Uterus (tissue), 4 donors: Measurements from ENCODE around the gene ITSN2. TPM values are rescaled to one million over a fixed set of nuclear protein-coding genes. Genes with fewer than 3 reads are reported as not detected.

Source experiments
- DNase-seq, 2 donors: peaks; one replicate each; pipeline ENCODE4 v3.0.0-alpha.2; 2019 to 2020
- H3K27ac ChIP-seq, 2 donors: fragments of 200-600 bp; sonication (generic); 1 replicate in 1 of 2; 2 replicates in 1 of 2; pipeline ENCODE4 v1.5.1; 2016 to 2018
- H3K27me3 ChIP-seq, 2 donors: fragments of 200-600 bp; sonication (generic); one replicate each; pipeline ENCODE4 v1.5.1; 2018 to 2019; ENCODE audit warnings: control low read depth in 1 of 2
- H3K36me3 ChIP-seq, 2 donors: fragments of 200-600 bp; sonication (generic); one replicate each; pipeline ENCODE4 v1.5.1; 2019; ENCODE audit warnings: control low read depth in 1 of 2
- H3K4me1 ChIP-seq, 2 donors: fragments of 200-600 bp; sonication (generic); one replicate each; pipeline ENCODE4 v1.5.1; 2018 to 2019; ENCODE audit warnings: control low read depth in 1 of 2
- H3K4me3 ChIP-seq, 2 donors: fragments of 200-600 bp; sonication (generic); 1 replicate in 1 of 2; 2 replicates in 1 of 2; pipeline ENCODE4 v1.5.1; 2018 to 2019; ENCODE audit warnings: mild to moderate bottlenecking in 1 of 2
- H3K9me3 ChIP-seq, 2 donors: fragments of 200-600 bp; sonication (generic); one replicate each; pipeline ENCODE4 v1.5.1; 2019; ENCODE audit warnings: control low read depth in 1 of 2
- POLR2A ChIP-seq, 2 donors: fragments of 450-650 bp; IDR thresholded peaks; one replicate each; pipeline ENCODE4 v1.6.1; 2016; ENCODE audit warnings: antibody characterized with exemption in 2 of 2, mild to moderate bottlenecking in 1 of 2, moderate library complexity in 1 of 2
- intact Hi-C: fragments of 100-400 bp; cut with DNase I; formaldehyde crosslinking; loops from one replicate; pipeline ENCODE4 v1.15.1; 2023; ENCODE audit warnings: low total_unique reads
- total RNA-seq, 4 donors: library from RNA; depleted of rRNA in 3 of 4; stranded (reverse); fragments of >200 nt in 3 of 4; gene quantifications; one replicate each; pipeline versions ENCODE4 v1.1.0 to v1.2.4, GENCODE V29; 2014 to 2023
- TF ChIP-seq, protein P1 (sequence below), 4 experiments: fragments of 200-600 bp in 2 of 4; fragments of 450-650 bp in 2 of 4; sonication (generic) in 2 of 4; IDR thresholded peaks; one replicate each; pipeline ENCODE4 v1.5.1; 2016 to 2019; ENCODE audit warnings: antibody characterized with exemption in 4 of 4, mild to moderate bottlenecking in 2 of 4, moderate library complexity in 1 of 4
- donor health status: DM: yes; HTN: yes; CAD: no.

The ITSN2 gene
- total RNA-seq, 4 donors from 2014 or later, result 11.0 to 71.9 (median 56.2) TPM

- Histone ChIP-seq H3K4me3 (no peak overlapping the region), H3K9me3 (no peaks in the 10 kb centered on the region), H3K27me3 (no peaks in the 10 kb centered on the region), H3K4me1 (no peaks in the 10 kb centered on the region), H3K27ac (no peak overlapping the region), H3K36me3 (no peaks in the 10 kb centered on the region)
- no peak for TF ChIP-seq POLR2A (IDR thresholded peaks at IDR 0.05)
- TF ChIP-seq, protein P1, sequence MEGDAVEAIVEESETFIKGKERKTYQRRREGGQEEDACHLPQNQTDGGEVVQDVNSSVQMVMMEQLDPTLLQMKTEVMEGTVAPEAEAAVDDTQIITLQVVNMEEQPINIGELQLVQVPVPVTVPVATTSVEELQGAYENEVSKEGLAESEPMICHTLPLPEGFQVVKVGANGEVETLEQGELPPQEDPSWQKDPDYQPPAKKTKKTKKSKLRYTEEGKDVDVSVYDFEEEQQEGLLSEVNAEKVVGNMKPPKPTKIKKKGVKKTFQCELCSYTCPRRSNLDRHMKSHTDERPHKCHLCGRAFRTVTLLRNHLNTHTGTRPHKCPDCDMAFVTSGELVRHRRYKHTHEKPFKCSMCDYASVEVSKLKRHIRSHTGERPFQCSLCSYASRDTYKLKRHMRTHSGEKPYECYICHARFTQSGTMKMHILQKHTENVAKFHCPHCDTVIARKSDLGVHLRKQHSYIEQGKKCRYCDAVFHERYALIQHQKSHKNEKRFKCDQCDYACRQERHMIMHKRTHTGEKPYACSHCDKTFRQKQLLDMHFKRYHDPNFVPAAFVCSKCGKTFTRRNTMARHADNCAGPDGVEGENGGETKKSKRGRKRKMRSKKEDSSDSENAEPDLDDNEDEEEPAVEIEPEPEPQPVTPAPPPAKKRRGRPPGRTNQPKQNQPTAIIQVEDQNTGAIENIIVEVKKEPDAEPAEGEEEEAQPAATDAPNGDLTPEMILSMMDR (IDR thresholded peaks at IDR 0.05), result no peak
- intact Hi-C loops, result no loop called here
- no peak for DNase-seq
These were observed 134.7 kb downstream of the ITSN2 start for GRCh38 chr2:24225499-24226242.

- TF ChIP-seq POLR2A (IDR thresholded peaks at IDR 0.05), result no peak
- TF ChIP-seq, protein P1 (IDR thresholded peaks at IDR 0.05), result no peak
- intact Hi-C loops, result no loop called here
- no peaks in the 10 kb centered on the region for H3K27me3 ChIP-seq
- DNase-seq, result no peak
- no peak overlapping the region for H3K4me3 ChIP-seq
- H3K36me3 ChIP-seq, result no peaks in the 10 kb centered on the region
- H3K27ac ChIP-seq, result no peak overlapping the region
- no peaks in the 10 kb centered on the region for H3K9me3 ChIP-seq
- no peaks in the 10 kb centered on the region for H3K4me1 ChIP-seq
These were observed 137.4 kb downstream of the ITSN2 start for GRCh38 chr2:24222946-24223345.

GRCh38 chr2:24221343-24222050 lies 138.8 kb downstream of the ITSN2 start:
- Histone ChIP-seq H3K27me3 (no peaks in the 10 kb centered on the region), H3K4me1 (no peaks in the 10 kb centered on the region), H3K36me3 (no peaks in the 10 kb centered on the region), H3K27ac (no peak overlapping the region), H3K9me3 (no peaks in the 10 kb centered on the region), H3K4me3 (no peak overlapping the region)
- TF ChIP-seq, protein P1 (IDR thresholded peaks at IDR 0.05), result no peak
- TF ChIP-seq POLR2A (IDR thresholded peaks at IDR 0.05), result no peak
- intact Hi-C loops, result no loop called here
- no peak for DNase-seq

DNA sequence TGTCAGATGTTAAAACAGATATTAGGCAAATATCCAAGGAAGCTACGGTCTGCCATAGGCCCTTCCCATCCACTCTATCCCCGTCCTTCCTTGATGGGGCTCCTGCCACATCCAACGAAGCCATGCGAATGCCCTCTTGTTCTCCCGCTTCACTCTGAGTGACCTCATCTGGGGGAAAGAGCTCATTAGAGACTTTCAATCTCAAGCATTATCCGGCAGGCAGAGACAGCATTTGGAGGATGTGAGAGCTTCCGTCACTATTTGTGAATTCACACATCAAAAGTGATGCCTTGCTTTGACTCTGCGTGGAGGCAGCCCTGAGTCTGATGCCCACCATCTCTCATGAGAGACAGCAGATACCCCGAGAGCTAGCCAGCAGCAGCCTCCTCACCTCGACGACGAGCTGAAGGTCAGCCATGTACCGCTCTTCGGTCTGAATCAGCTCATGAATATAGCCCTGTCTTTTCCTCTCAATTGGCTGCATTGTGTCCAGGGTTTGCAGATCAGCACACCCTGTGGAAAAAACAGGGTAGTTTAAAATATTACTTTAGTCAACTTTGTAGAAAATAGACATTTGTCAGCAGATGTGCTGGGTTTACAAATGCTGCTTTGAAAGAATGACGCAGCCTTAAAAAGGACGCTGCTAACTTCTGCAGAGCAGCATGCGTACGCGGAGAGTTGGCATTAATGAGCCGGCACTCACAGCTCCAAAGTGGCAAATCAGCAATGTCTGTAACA lies 139.6 kb downstream of the ITSN2 start:
- Histone ChIP-seq H3K27me3 (no peaks in the 10 kb centered on the region), H3K4me1 (no peaks in the 10 kb centered on the region), H3K36me3 (no peaks in the 10 kb centered on the region), H3K27ac (no peak overlapping the region), H3K9me3 (no peaks in the 10 kb centered on the region), H3K4me3 (no peak overlapping the region)
- intact Hi-C loops, result no loop called here
- TF ChIP-seq, protein P1 (IDR thresholded peaks at IDR 0.05), result no peak
- no peak for TF ChIP-seq POLR2A (IDR thresholded peaks at IDR 0.05)
- DNase-seq, result no peak

- Histone ChIP-seq H3K4me3 (no peak overlapping the region), H3K27ac (no peak overlapping the region), H3K27me3 (no peaks in the 10 kb centered on the region), H3K36me3 (no peaks in the 10 kb centered on the region), H3K9me3 (no peaks in the 10 kb centered on the region), H3K4me1 (no peaks in the 10 kb centered on the region)
- intact Hi-C loops, result no loop called here
- TF ChIP-seq POLR2A (IDR thresholded peaks at IDR 0.05), result no peak
- TF ChIP-seq, protein P1 (IDR thresholded peaks at IDR 0.05), result no peak
- DNase-seq, result no peak
These were observed 145.5 kb downstream of the ITSN2 start for GRCh38 chr2:24214880-24215279.
